IMR-90 (cell line): Measurements from ENCODE around the gene MOXD1. TPM values are rescaled to one million over a fixed set of nuclear protein-coding genes. Genes with fewer than 3 reads are reported as not detected.

Experiments used
- ATAC-seq: fragments of 200-7000 bp; cut with Tn5 transposase; 2 replicates; pipeline ENCODE4 v1.9.1; 2020; ENCODE audit warnings: low read depth, mild to moderate bottlenecking, moderate library complexity
- BruUV-seq: library from RNA; stranded (reverse); fragments of 400-500 nt; replicated peaks from 2 replicates; lab custom pipeline; 2021; lab: Mats Ljungman, UMichigan
- CTCF ChIA-PET: fragments of 300-600 bp; formaldehyde crosslinking; extraction: SDS; loops from one replicate; lab custom pipeline; 2021; ENCODE audit warnings: antibody characterized with exemption; lab: Yijun Ruan, JAX
- POLR2A ChIA-PET: fragments of 300-600 bp; sonication (Branson Sonifier 250); formaldehyde crosslinking; loops from one replicate; lab custom pipeline; 2022; ENCODE audit warnings: antibody characterized with exemption; ENCODE audit not compliant: unreplicated experiment; lab: Charles Lee
- DNase-seq: peaks from one replicate; pipeline ENCODE4 v3.0.0; 2013
- H2AFZ ChIP-seq: replicated peaks from 2 replicates; pipeline ENCODE3; 2013; ENCODE audit warnings: low read length, mild to moderate bottlenecking; ENCODE audit not compliant: poor library complexity
- H2AK5ac ChIP-seq: 2 replicates; pipeline ENCODE4 v1.6.1; 2013; ENCODE audit warnings: low read depth, low read length, inconsistent platforms
- H2AK9ac ChIP-seq: replicated peaks from 2 replicates; pipeline ENCODE3; 2013; ENCODE audit warnings: mild to moderate bottlenecking, low read depth, low read length, moderate library complexity; ENCODE audit not compliant: poor library complexity
- H2BK120ac ChIP-seq: 2 replicates; pipeline ENCODE4 v1.6.1; 2013; ENCODE audit warnings: low read depth, low read length, inconsistent platforms
- H2BK15ac ChIP-seq: 3 replicates; pipeline ENCODE4 v1.6.1; 2013; ENCODE audit warnings: low read depth, low read length, inconsistent platforms
- H2BK20ac ChIP-seq: 2 replicates; pipeline ENCODE4 v1.6.1; 2013; ENCODE audit warnings: low read depth, mild to moderate bottlenecking, inconsistent platforms, low read length, moderate library complexity
- H2BK5ac ChIP-seq: 2 replicates; pipeline ENCODE4 v1.6.1; 2013; ENCODE audit warnings: mild to moderate bottlenecking, low read depth, low read length, inconsistent platforms; ENCODE audit not compliant: poor library complexity, severe bottlenecking
- H3K14ac ChIP-seq: replicated peaks from 2 replicates; pipeline ENCODE4 v1.6.1; 2013; ENCODE audit warnings: low read depth, low read length, inconsistent platforms
- H3K18ac ChIP-seq: 2 replicates; pipeline ENCODE4 v1.6.1; 2013; ENCODE audit warnings: low read depth, low read length, control low read depth
- H3K23ac ChIP-seq: 2 replicates; pipeline ENCODE4 v1.6.1; 2013; ENCODE audit warnings: low read depth, low read length, inconsistent platforms
- H3K27ac ChIP-seq: 2 replicates; pipeline ENCODE4 v1.5.1; 2013; ENCODE audit warnings: mild to moderate bottlenecking, control low read depth, low read length; ENCODE audit not compliant: insufficient read depth
- H3K27me3 ChIP-seq: 2 replicates; pipeline ENCODE4 v1.6.1; 2013; ENCODE audit warnings: low read length; ENCODE audit not compliant: control insufficient read depth, insufficient read depth
- H3K36me3 ChIP-seq: 2 replicates; pipeline ENCODE4 v1.6.1; 2013; ENCODE audit warnings: low read length, mixed read lengths; ENCODE audit not compliant: control insufficient read depth, insufficient read depth
- H3K4ac ChIP-seq: 2 replicates; pipeline ENCODE4 v1.6.1; 2013; ENCODE audit warnings: low read depth, low read length, inconsistent platforms
- H3K4me1 ChIP-seq: 2 replicates; pipeline ENCODE4 v1.6.1; 2013; ENCODE audit warnings: low read length, mixed read lengths; ENCODE audit not compliant: control insufficient read depth, insufficient read depth
- H3K4me2 ChIP-seq: 2 replicates; pipeline ENCODE4 v1.6.1; 2013; ENCODE audit warnings: low read depth, mild to moderate bottlenecking, control low read depth, low read length, moderate library complexity
- H3K4me3 ChIP-seq: 2 replicates; pipeline ENCODE4 v1.5.1; 2013; ENCODE audit warnings: low read depth, mild to moderate bottlenecking, control low read depth, low read length, moderate library complexity; ENCODE audit not compliant: insufficient read depth
- H3K56ac ChIP-seq: 2 replicates; pipeline ENCODE4 v1.6.1; 2013; ENCODE audit warnings: low read length, inconsistent platforms; ENCODE audit not compliant: insufficient read depth; ENCODE audit errors: extremely low read depth
- H3K79me1 ChIP-seq, 2 experiments: 2 replicates each; pipeline ENCODE4 v1.6.1; 2013; ENCODE audit warnings: low read length in 2 of 2, inconsistent platforms in 1 of 2, low read depth in 1 of 2
- H3K9ac ChIP-seq: 2 replicates; pipeline ENCODE4 v1.6.1; 2013; ENCODE audit warnings: low read depth, low read length, control low read depth
- H3K9me1 ChIP-seq: 2 replicates; pipeline ENCODE4 v1.6.1; 2013; ENCODE audit warnings: low read length, inconsistent platforms; ENCODE audit not compliant: insufficient read depth
- H3K9me3 ChIP-seq: 2 replicates; pipeline ENCODE4 v1.6.1; 2013; ENCODE audit warnings: low read length; ENCODE audit not compliant: control insufficient read depth, insufficient read depth
- H4K20me1 ChIP-seq: 2 replicates; pipeline ENCODE4 v1.6.1; 2013; ENCODE audit warnings: low read length, inconsistent platforms; ENCODE audit not compliant: insufficient read depth
- H4K5ac ChIP-seq: 2 replicates; pipeline ENCODE4 v1.6.1; 2013; ENCODE audit warnings: mild to moderate bottlenecking, low read depth, low read length, control low read depth
- H4K8ac ChIP-seq, 2 experiments: 2 replicates each; pipeline ENCODE4 v1.6.1; 2013; ENCODE audit warnings: low read depth in 2 of 2, low read length in 2 of 2, control low read depth in 1 of 2, inconsistent platforms in 1 of 2
- H4K91ac ChIP-seq: 2 replicates; pipeline ENCODE4 v1.6.1; 2013; ENCODE audit warnings: low read depth, low read length, inconsistent platforms; ENCODE audit not compliant: insufficient read depth
- BHLHE40 ChIP-seq: fragments of 150-350 bp; IDR thresholded peaks from 2 replicates; pipeline ENCODE4 v1.6.1; 2016; ENCODE audit warnings: mild to moderate bottlenecking, low read depth, low read length
- CEBPB ChIP-seq: IDR thresholded peaks from 2 replicates; pipeline ENCODE4 v1.6.1; 2012; ENCODE audit warnings: low read depth, low read length, improper control_type of control experiment
- CHD1 ChIP-seq: IDR thresholded peaks from 2 replicates; pipeline ENCODE4 v1.6.1; 2012; ENCODE audit warnings: low read depth, low read length, improper control_type of control experiment
- FOS ChIP-seq: fragments of 150-350 bp; IDR thresholded peaks from 2 replicates; pipeline ENCODE4 v1.6.1; 2016; ENCODE audit warnings: low read depth, low read length
- MAFK ChIP-seq: IDR thresholded peaks from 2 replicates; pipeline ENCODE4 v1.6.1; 2012; ENCODE audit warnings: low read depth, low read length, improper control_type of control experiment
- MAZ ChIP-seq: IDR thresholded peaks from 2 replicates; pipeline ENCODE4 v1.6.1; 2012; ENCODE audit warnings: low read depth, mild to moderate bottlenecking, low read length, improper control_type of control experiment, moderate library complexity, borderline replicate concordance
- MXI1 ChIP-seq: IDR thresholded peaks from 2 replicates; pipeline ENCODE4 v1.6.1; 2012; ENCODE audit warnings: low read depth, mild to moderate bottlenecking, low read length, moderate library complexity, borderline replicate concordance
- NFE2L2 ChIP-seq: fragments of 150-350 bp; IDR thresholded peaks from 2 replicates; pipeline ENCODE4 v1.6.1; 2016; ENCODE audit warnings: low read depth, mild to moderate bottlenecking, low read length
- POLR2A ChIP-seq: IDR thresholded peaks from 2 replicates; pipeline ENCODE4 v1.6.1; 2012; ENCODE audit warnings: mild to moderate bottlenecking, low read depth, low read length
- RCOR1 ChIP-seq: IDR thresholded peaks from 2 replicates; pipeline ENCODE4 v1.6.1; 2012; ENCODE audit warnings: mild to moderate bottlenecking, low read length, improper control_type of control experiment; ENCODE audit not compliant: insufficient replicate concordance
- RFX5 ChIP-seq: IDR thresholded peaks from 2 replicates; pipeline ENCODE4 v1.8.0; 2012; ENCODE audit warnings: low read depth, mild to moderate bottlenecking, low read length, moderate library complexity
- SMC3 ChIP-seq: fragments of 150-350 bp; IDR thresholded peaks from 2 replicates; pipeline ENCODE4 v1.6.1; 2016; ENCODE audit warnings: low read depth, mild to moderate bottlenecking, antibody characterized with exemption, low read length, moderate library complexity
- USF2 ChIP-seq: fragments of 150-350 bp; IDR thresholded peaks from 2 replicates; pipeline ENCODE4 v1.6.1; 2017; ENCODE audit warnings: mild to moderate bottlenecking, antibody characterized with exemption, low read length, low read depth
- dilution Hi-C: fragments of 300-500 bp; cut with HindIII; formaldehyde crosslinking; loops from one replicate; pipeline ENCODE4 v1.14.3; 2018; ENCODE audit warnings: low sequenced_read_pairs; ENCODE audit not compliant: unreplicated experiment
- in situ Hi-C: fragments of 300-500 bp; cut with MboI; formaldehyde crosslinking; loops from 3 replicates; pipeline ENCODE4 v1.14.3; 2019; ENCODE audit warnings: low sequenced_read_pairs, inconsistent platforms, mixed read lengths
- intact Hi-C: fragments of 100-400 bp; cut with micrococcal nuclease; formaldehyde crosslinking; loops from 2 replicates; pipeline ENCODE4 v1.10.0; 2022
- polyA plus RNA-seq, 3 experiments: library from polyadenylated mRNA; depleted of rRNA; stranded (reverse); fragments of >200 nt; gene quantifications; 2 replicates each; pipeline ENCODE4 v1.2.3, GENCODE V29; 2012; ENCODE audit warnings: low replicate concordance in 1 of 3
- total RNA-seq: library from RNA; depleted of rRNA; stranded (reverse); fragments of >200 nt; gene quantifications from 2 replicates; pipeline ENCODE4 v1.2.3, GENCODE V29; 2012
- TF ChIP-seq, protein P1 (sequence below): conservative IDR thresholded peaks from 2 replicates; pipeline ENCODE4 v1.5.1; 2012; ENCODE audit warnings: mild to moderate bottlenecking, low read depth, low read length, improper control_type of control experiment
- TF ChIP-seq, protein P2 (sequence below): fragments of 150-350 bp; IDR thresholded peaks from 2 replicates; pipeline ENCODE4 v1.6.1; 2016; ENCODE audit warnings: low read depth, mild to moderate bottlenecking, low read length, moderate library complexity, borderline replicate concordance

MOXD1 gene
- total and polyA plus RNA-seq, 2 of the 4 experiments (the other 2 are of a cell fraction) = 10.0 to 19.4 TPM

DNA sequence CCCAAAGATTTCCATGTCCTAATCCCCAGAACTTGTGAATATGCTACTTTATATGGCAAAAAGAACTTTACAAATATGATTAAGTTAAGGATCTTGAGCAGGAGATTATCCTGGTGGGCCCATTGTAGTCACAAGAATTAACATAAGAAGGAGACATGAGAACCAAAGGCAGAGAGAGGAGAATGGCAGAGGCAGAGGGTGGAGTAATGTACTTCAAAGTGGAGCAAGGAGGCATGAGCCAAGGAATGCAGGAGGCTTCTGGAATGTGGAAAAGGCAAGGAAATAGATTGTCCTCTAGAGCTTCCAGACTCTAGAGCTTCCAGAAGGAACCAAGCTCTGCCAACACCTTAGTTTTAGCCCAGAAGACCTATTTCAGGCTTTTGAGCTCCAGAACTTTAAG lies 147.4 kb downstream of the MOXD1 start:
- Histone ChIP-seq H3K18ac (no peak overlapping the region), H2BK20ac (no peak overlapping the region), H2BK15ac (no peak overlapping the region), H3K14ac (no peak overlapping the region), H4K91ac (no peak overlapping the region), H4K20me1 (no peaks in the 10 kb centered on the region), H3K23ac (no peak overlapping the region), H3K4me1 (no peaks in the 10 kb centered on the region), H3K79me1 (no peaks in the 10 kb centered on the region), H3K27ac (no peak overlapping the region), H3K4me2 (no peak overlapping the region), H2AK9ac (no peak overlapping the region), H3K4ac (no peak overlapping the region), H3K9me1 (no peaks in the 10 kb centered on the region), H3K56ac (no peak overlapping the region), H4K8ac (no peak overlapping the region), H3K9me3 (peaks cover 7% of the 10 kb centered on the region; the same call in 1 of the 2 replicates), H2BK120ac (no peak overlapping the region), H3K27me3 (peaks cover 1% of the 10 kb centered on the region; the same call in 1 of the 2 replicates), H2AFZ (no peak overlapping the region), H3K4me3 (no peak overlapping the region), H2AK5ac (no peak overlapping the region), H4K5ac (no peak overlapping the region), H2BK5ac (no peak overlapping the region), H3K36me3 (no peaks in the 10 kb centered on the region), H3K9ac (no peak overlapping the region)
- ATAC-seq (no peak), DNase-seq (no peak)
- ChIA-PET CTCF (interaction anchor here (1.2 kb wide), 1 partner anchor 329 kb away, joined by 4 read pairs; no protein-coding TSS in a partner anchor), POLR2A (no interaction called here)
- in situ Hi-C loops (no loop called here), dilution Hi-C loops (no loop called here), intact Hi-C loops (no loop called here)
- BruUV-seq = no TSS peak
- no peak for TF ChIP-seq MAZ
- TF ChIP-seq NFE2L2 = no peak
- no peak for TF ChIP-seq MAFK
- TF ChIP-seq, protein P1, sequence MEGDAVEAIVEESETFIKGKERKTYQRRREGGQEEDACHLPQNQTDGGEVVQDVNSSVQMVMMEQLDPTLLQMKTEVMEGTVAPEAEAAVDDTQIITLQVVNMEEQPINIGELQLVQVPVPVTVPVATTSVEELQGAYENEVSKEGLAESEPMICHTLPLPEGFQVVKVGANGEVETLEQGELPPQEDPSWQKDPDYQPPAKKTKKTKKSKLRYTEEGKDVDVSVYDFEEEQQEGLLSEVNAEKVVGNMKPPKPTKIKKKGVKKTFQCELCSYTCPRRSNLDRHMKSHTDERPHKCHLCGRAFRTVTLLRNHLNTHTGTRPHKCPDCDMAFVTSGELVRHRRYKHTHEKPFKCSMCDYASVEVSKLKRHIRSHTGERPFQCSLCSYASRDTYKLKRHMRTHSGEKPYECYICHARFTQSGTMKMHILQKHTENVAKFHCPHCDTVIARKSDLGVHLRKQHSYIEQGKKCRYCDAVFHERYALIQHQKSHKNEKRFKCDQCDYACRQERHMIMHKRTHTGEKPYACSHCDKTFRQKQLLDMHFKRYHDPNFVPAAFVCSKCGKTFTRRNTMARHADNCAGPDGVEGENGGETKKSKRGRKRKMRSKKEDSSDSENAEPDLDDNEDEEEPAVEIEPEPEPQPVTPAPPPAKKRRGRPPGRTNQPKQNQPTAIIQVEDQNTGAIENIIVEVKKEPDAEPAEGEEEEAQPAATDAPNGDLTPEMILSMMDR = no peak
- no peak for TF ChIP-seq USF2
- no peak for TF ChIP-seq RFX5
- TF ChIP-seq MXI1 = no peak
- TF ChIP-seq CEBPB = no peak
- no peak for TF ChIP-seq POLR2A
- TF ChIP-seq FOS = no peak
- no peak for TF ChIP-seq BHLHE40
- TF ChIP-seq RCOR1 = no peak
- no peak for TF ChIP-seq SMC3
- TF ChIP-seq, protein P2, sequence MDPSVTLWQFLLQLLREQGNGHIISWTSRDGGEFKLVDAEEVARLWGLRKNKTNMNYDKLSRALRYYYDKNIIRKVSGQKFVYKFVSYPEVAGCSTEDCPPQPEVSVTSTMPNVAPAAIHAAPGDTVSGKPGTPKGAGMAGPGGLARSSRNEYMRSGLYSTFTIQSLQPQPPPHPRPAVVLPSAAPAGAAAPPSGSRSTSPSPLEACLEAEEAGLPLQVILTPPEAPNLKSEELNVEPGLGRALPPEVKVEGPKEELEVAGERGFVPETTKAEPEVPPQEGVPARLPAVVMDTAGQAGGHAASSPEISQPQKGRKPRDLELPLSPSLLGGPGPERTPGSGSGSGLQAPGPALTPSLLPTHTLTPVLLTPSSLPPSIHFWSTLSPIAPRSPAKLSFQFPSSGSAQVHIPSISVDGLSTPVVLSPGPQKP = no peak
- no peak for TF ChIP-seq CHD1
